Skeletal muscle tissue (tissue), 4 donors: ENCODE data around the gene TRIM54. TPM values are rescaled to one million over a fixed set of nuclear protein-coding genes. Genes with fewer than 3 reads are reported as not detected.
A peak's percentile ranks its signal among the peaks of the same experiment; 100 is the strongest.
"Not testable (repeated sequence)": the region's sequence is repeated elsewhere in the genome, so short reads cannot be mapped to it uniquely, and the experiment has no call there.

Experiments used
- H3K27ac ChIP-seq: one replicate; pipeline ENCODE4 v1.7.0; 2013; ENCODE audit warnings: mild to moderate bottlenecking, low read depth, low read length, inconsistent platforms
- H3K27me3 ChIP-seq, 3 donors: one replicate each; pipeline ENCODE4 v1.7.0; 2013; ENCODE audit warnings: low read length in 3 of 3; ENCODE audit not compliant: control insufficient read depth in 3 of 3, insufficient read depth in 3 of 3
- H3K36me3 ChIP-seq, 3 donors: one replicate each; pipeline ENCODE4 v1.7.0; 2013; ENCODE audit warnings: low read length in 3 of 3; ENCODE audit not compliant: control insufficient read depth in 3 of 3, insufficient read depth in 3 of 3
- H3K4me1 ChIP-seq, 3 donors: one replicate each; pipeline ENCODE4 v1.7.0; 2013; ENCODE audit warnings: low read length in 3 of 3, mild to moderate bottlenecking in 3 of 3; ENCODE audit not compliant: control insufficient read depth in 3 of 3, insufficient read depth in 3 of 3
- H3K4me3 ChIP-seq, 3 donors: one replicate each; pipeline ENCODE4 v1.7.0; 2013; ENCODE audit warnings: low read length in 3 of 3
- H3K9ac ChIP-seq, 3 donors: one replicate each; pipeline ENCODE4 v1.7.0; 2013; ENCODE audit warnings: low read length in 3 of 3, mild to moderate bottlenecking in 3 of 3, moderate library complexity in 2 of 3, low read depth in 1 of 3
- H3K9me3 ChIP-seq, 3 donors: one replicate each; pipeline ENCODE4 v1.7.0; 2013; ENCODE audit warnings: low read length in 3 of 3; ENCODE audit not compliant: control insufficient read depth in 3 of 3
- total RNA-seq: library from RNA; depleted of rRNA; stranded (reverse); fragments of >200 nt; gene quantifications from one replicate; pipeline ENCODE4 v1.2.3, GENCODE V29; 2014
- donor health status: Osteomylitis.

TRIM54 gene
- total RNA-seq, 1 donor from 2014 or later: 60.0 TPM

DNA sequence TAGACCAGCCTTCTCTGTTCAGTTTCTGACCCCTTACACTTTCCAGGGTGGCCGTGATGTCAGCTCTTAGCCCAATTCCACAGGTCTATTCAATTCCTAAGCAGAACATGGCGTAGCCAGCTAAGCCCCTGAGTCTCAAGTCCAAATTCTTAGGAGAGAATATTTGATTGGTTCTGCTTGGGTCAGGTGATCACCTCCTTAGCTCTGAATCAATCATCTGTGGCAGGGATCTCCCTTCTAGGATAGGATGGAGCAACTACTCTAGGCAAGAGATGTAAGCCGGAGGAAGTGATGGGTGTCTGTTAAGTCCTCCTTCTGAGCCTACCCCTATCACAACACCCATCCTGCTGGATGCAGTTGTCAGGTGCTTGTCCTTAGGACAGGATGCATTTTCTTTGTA is 15.0 kb downstream of the TRIM54 start:
- Histone ChIP-seq H3K36me3 (peaks cover 14 to 32% (median 31%) of the 10 kb centered on the region in 3 donors), H3K4me3 (no peak overlapping the region), H3K27ac (no peak overlapping the region), H3K9me3 (no peaks in the 10 kb centered on the region), H3K27me3 (no peaks in the 10 kb centered on the region), H3K4me1 (peaks cover 29 to 65% (median 56%) of the 10 kb centered on the region in 3 donors), H3K9ac (peak overlapping the region in 2 of 3 donors; percentile 1 to 13)

- Histone ChIP-seq H3K36me3 (peaks cover 18 to 32% (median 31%) of the 10 kb centered on the region in 3 donors), H3K4me1 (peaks cover 27 to 60% (median 48%) of the 10 kb centered on the region in 3 donors), H3K27ac (no peak overlapping the region), H3K9ac (peak overlapping the region in 2 of 3 donors; percentile 14 to 33), H3K4me3 (no peak overlapping the region), H3K27me3 (no peaks in the 10 kb centered on the region), H3K9me3 (no peaks in the 10 kb centered on the region)
These were observed 16.3 kb downstream of the TRIM54 start for GRCh38 chr2:27298391-27299080.

GRCh38 chr2:27300606-27301005 is 18.4 kb downstream of the TRIM54 start:
- not testable (repeated sequence) for H3K9me3 ChIP-seq, H3K4me3 ChIP-seq, H3K9ac ChIP-seq, H3K27me3 ChIP-seq, H3K27ac ChIP-seq
- H3K4me1 ChIP-seq: peaks cover 15 to 45% (median 37%) of the 10 kb centered on the region in 3 donors
- H3K36me3 ChIP-seq: peaks cover 28 to 45% (median 43%) of the 10 kb centered on the region in 3 donors

- no peaks in the 10 kb centered on the region for H3K9me3 ChIP-seq
- H3K27me3 ChIP-seq: peaks cover under 1 to 26% (median 14%) of the 10 kb centered on the region in 3 donors
- no peak overlapping the region for H3K9ac ChIP-seq
- peaks cover 35 to 55% (median 43%) of the 10 kb centered on the region in 3 donors for H3K36me3 ChIP-seq
- peak overlapping the region; percentile 8 for H3K27ac ChIP-seq
- peaks cover 10 to 37% (median 30%) of the 10 kb centered on the region in 3 donors for H3K4me1 ChIP-seq
- no peak overlapping the region for H3K4me3 ChIP-seq
These were observed 21.1 kb downstream of the TRIM54 start for GRCh38 chr2:27303093-27304025.

DNA sequence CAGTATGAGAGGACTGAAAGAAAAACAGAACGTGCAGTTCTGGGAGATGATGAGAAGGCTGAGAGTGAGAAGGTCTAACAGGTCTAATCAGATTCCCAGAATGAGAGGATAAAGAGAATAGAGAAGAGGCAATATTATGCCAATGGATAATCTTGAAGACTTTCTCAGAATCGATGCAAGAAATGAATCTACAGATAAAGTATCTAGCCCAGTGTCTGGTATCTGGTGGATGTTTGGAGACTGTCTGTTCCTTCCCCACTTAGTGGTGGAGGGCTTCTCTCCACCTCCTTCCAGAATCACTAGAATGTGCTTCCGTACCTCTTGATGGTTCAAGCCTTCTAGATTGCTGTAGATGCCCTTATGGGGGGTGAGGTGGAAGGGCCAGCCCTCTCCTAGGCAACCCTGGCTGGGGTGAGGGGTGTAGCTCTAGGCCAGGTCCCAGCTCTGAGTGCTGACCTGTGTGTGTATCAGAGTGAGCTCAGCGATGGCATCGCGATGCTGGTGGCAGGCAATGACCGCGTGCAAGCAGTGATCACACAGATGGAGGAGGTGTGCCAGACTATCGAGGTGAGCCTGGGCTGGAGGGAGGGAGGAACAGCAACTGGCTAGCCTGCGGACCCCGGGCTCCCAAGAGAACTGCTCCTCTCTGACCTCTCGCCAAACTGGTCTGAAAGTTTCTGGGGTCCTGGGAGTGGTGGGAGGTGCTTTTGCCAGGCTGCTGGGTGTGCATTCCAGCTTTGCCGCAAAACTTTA is 22.4 kb downstream of the TRIM54 start:
- H3K27ac ChIP-seq: no peak overlapping the region
- H3K9ac ChIP-seq: no peak overlapping the region
- H3K4me3 ChIP-seq: no peak overlapping the region
- H3K9me3 ChIP-seq: no peaks in the 10 kb centered on the region
- H3K27me3 ChIP-seq: peaks cover 4 to 29% (median 14%) of the 10 kb centered on the region in 3 donors
- H3K4me1 ChIP-seq: peaks cover 8 to 33% (median 30%) of the 10 kb centered on the region in 3 donors
- H3K36me3 ChIP-seq: peaks cover 35 to 48% (median 42%) of the 10 kb centered on the region in 3 donors

GRCh38 chr2:27305516-27305915 is 23.3 kb downstream of the TRIM54 start:
- Histone ChIP-seq H3K27me3 (peaks cover 4 to 29% (median 14%) of the 10 kb centered on the region in 3 donors), H3K9me3 (no peaks in the 10 kb centered on the region), H3K4me3 (no peak overlapping the region), H3K4me1 (peaks cover 8 to 33% (median 30%) of the 10 kb centered on the region in 3 donors), H3K36me3 (peaks cover 36 to 45% (median 41%) of the 10 kb centered on the region in 3 donors), H3K27ac (no peak overlapping the region), H3K9ac (no peak overlapping the region)

GRCh38 chr2:27306136-27306535 is 23.9 kb downstream of the TRIM54 start:
- H3K27me3 ChIP-seq: peaks cover 4 to 29% (median 14%) of the 10 kb centered on the region in 3 donors
- H3K36me3 ChIP-seq: peaks cover 36 to 42% (median 38%) of the 10 kb centered on the region in 3 donors
- no peak overlapping the region for H3K9ac ChIP-seq
- H3K9me3 ChIP-seq: no peaks in the 10 kb centered on the region
- H3K4me3 ChIP-seq: no peak overlapping the region
- H3K27ac ChIP-seq: peak overlapping the region; percentile 2
- H3K4me1 ChIP-seq: peaks cover 8 to 33% (median 30%) of the 10 kb centered on the region in 3 donors

- no peak overlapping the region for H3K27ac ChIP-seq
- H3K36me3 ChIP-seq: peaks cover 34 to 38% (median 38%) of the 10 kb centered on the region in 3 donors
- H3K27me3 ChIP-seq: peaks cover 4 to 29% (median 14%) of the 10 kb centered on the region in 3 donors
- peaks cover 8 to 33% (median 30%) of the 10 kb centered on the region in 3 donors for H3K4me1 ChIP-seq
- no peak overlapping the region for H3K4me3 ChIP-seq
- H3K9ac ChIP-seq: no peak overlapping the region
- H3K9me3 ChIP-seq: no peaks in the 10 kb centered on the region
These were observed 24.5 kb downstream of the TRIM54 start for GRCh38 chr2:27306573-27307286.

GRCh38 chr2:27307287-27307544 is 25.0 kb downstream of the TRIM54 start:
- peaks cover 8 to 33% (median 30%) of the 10 kb centered on the region in 3 donors for H3K4me1 ChIP-seq
- no peak overlapping the region for H3K4me3 ChIP-seq
- peaks cover 37 to 38% (median 38%) of the 10 kb centered on the region in 3 donors for H3K36me3 ChIP-seq
- H3K27ac ChIP-seq: no peak overlapping the region
- H3K27me3 ChIP-seq: peaks cover 4 to 29% (median 14%) of the 10 kb centered on the region in 3 donors
- no peak overlapping the region for H3K9ac ChIP-seq
- H3K9me3 ChIP-seq: no peaks in the 10 kb centered on the region
